AG08396 (cell line): ENCODE measurements around the gene MPV17.
"Not testable (repeated sequence)": the region's sequence is repeated elsewhere in the genome, so short reads cannot be mapped to it uniquely, and the experiment has no call there.

Experiments
- DNase-seq: peaks from one replicate; pipeline ENCODE4 v3.0.0; 2012; ENCODE audit warnings: low spot score, mixed read lengths

Gene MPV17

DNA sequence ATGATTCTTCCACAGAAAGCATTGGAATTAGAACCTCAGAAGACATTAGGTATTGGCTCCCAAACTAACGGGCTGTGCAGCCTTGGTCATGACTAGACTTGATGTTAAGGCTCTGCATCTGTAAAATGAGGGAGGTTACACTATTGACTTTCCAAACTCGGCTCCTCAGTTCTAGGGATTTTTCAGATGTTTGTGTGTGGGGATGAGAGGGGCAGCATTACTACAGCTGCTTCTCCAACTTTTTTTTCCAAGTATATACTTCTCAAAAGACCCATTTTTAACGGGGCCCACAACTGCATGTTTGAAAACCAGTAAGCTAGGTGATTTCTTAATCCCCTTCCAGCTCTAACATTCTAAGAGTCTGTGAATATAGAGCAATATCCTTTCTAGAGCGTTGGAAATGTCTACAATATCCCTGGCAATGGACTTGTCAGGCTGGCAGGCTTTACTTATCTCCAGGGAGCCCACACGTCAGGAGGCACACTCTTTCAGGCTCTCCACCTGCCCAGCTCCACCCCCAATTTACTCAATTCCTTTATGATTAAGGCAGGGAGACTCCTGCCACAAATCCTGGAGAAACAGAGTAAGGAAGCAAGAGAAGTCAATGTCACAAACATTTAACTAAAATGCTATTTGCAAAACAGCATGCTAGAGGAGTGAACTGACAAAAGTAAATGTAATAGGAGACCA, 844 bp upstream of the MPV17 start:
- no peak for DNase-seq

- DNase-seq, result no peak
Measured at GRCh38 chr2:27322301-27322765, 564 bp downstream of the MPV17 start.

DNA sequence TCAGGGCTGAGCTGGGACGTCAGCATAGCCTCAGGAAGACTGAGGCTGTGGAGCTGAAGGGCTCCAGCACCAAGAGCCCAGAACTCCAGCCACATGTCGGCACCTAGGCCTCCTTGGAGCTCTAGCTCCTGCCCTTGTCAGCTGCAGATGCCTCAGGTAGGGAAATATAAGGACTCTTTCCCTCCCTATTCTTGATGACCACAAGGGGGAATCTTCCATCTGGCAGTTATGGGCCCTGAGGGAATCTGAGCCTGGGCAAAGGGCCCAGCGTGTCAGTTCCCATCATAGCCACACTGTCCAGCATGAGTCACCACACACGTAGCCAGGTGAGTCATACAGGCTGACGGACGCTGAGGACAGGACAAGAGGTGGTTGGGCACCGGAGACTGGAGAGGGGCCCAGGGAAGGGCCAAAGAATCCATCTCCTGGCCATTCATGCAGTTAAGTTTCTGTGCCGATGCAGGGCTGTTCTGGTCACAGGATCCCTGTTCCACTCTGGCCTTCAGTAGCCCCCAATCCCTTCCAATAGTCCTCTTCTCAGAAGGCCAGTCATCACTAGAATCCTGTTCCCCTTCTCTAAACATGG, 1.8 kb downstream of the MPV17 start:
- peak; percentile 93 for DNase-seq

DNA sequence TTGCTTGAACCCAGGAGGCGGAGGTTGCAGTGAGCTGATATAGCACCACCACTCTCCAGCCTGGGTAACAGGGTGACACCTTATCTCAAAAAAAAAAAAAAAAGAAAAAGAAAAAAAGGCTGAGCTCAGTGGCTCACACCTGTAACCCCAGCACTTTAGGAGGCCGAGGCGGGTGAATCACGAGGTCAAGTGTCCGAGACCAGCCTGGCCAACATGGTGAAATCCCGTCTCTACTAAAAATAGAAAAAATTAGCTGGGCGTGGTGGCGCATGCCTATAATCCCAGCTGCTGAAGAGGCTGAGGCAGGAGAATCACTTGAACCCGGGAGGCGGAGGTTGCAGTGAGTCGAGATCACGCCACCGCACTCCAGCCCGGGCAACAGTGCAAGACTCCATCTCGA, 3.1 kb downstream of the MPV17 start:
- not testable (repeated sequence) for DNase-seq

DNA sequence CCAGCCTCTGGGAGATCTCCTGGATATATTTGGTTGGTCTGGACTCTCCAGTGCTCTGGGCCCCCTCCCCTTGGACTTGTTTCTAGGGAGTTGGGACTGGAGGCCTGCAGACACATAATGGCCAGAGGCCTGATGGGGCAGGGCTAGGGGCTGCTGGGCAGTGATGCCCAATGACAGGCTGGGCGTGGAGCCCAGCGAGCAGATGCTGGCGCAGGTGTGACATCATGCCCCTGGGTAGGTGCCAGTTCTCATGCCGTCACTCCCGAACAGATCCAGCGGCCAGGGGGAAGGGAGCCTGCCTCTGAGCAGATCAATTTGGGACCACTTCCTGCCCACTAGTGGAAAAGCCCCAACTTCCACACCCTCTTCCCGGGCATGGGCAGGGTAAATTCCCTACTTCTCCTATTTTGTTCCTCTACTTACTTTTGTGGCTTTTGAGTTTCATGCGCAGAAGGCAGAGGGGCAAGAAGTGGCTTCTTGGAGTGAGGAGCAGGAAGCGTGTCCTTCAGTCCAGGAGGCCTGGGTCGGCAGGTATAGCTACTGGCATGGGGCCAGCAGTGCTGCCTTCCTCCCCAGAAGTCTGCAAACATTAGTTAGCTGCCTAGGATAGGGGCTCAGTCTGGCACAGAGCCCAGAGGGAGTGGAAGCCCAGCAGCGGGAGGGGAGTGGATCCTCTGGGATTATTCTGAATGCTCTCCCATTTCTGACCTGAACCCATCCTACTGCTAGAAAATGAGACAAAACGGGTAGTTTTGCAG, 6.1 kb downstream of the MPV17 start:
- DNase-seq, result no peak

- DNase-seq, result no peak
Measured at GRCh38 chr2:27315122-27315521, 7.8 kb downstream of the MPV17 start.

DNA sequence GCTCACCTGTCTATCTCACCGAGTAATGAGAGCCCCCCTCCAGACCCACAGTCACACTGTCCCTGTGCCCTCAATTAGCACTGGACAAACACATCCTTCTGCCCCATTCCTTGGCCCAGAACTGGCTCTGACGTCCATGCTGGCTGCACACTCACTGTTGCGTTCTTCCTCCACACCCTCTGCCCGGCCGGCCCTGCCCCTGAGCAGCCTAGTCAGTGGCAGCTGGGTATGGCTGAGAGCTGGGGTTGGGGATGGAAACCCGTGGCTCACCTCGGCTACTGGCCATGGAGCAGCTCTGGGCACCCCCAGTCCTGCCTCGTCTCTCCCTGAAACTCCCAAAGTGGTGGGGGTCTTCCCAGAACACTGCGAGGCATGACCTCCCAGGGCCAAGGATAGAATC, 8.2 kb downstream of the MPV17 start:
- DNase-seq, result no peak

- no peak for DNase-seq
Measured at GRCh38 chr2:27313882-27314645, 8.8 kb downstream of the MPV17 start.

DNA sequence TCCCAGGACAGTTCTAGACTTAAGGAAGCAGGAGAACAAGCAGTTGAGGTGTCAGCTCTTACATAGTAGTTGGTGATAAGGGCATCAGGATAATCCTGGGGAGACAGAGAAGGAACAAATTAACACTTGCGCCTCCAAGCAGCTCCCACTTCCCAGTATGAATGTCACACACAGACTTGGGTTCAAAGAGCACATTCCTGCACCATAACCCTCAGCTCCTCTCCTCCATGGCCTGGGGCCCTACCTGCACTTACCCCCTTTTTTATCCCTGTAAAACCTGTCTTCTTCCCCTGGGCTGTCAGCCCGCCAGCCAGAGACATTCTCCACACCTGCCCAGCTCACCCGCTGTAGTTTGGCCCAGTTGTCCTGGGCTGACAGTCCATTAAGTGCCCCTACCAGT, 10.7 kb downstream of the MPV17 start:
- no peak for DNase-seq

DNA sequence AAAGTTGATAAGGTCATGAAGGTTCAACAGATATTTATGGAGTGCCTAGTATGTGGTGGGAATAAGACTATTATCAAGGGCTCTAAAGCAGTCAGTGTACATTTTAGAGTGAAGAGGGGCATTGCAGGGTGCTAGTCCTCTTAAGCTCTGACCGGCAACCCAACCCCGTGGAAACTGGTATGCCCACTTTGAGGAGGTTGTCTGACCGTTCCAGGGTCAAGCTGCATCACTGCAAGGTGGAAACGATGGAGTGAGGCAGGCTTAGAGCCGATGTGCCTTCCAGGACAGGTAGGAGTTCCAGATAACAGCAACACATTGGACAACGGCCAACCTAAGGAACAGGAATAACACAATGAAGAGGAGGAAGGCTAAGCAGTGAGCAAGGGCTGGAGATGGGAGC, 13.2 kb downstream of the MPV17 start:
- no peak for DNase-seq

DNA sequence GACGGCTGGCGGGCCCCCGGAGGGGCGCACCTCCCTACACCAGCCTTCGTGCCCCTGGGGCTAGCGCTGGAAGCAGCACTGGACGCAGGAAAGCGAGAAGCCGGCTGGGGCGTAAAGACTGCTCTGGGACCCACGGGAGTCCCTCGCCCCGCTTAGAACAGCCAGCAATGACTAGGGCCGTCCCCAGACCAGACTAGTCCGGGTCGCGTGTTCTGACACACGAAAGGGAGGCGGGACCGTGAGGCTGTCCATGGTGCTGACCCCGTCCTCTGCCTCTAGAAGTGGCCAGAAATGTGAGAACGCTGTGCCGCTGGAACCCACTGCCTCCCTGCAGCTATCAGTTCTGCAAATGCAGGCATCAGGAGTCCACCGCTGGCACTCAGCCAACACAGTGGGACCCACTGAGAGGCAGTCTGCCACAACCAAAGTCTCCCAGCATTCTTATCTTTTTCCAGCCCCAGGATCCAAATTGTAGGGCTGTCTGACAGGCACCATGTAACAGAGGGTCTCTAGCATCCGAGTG, 14.5 kb downstream of the MPV17 start, which contains the start of gene UCN:
Gene UCN, minus strand, starts transcription at position 87 of the 523 bp plus-strand sequence. CDS start 550 bp downstream, outside the sequence.
- peak; percentile 62 for DNase-seq

GRCh38 chr2:27307545-27308358, 15.1 kb downstream of the MPV17 start:
- peak; percentile 29 for DNase-seq

GRCh38 chr2:27307287-27307544, 15.7 kb downstream of the MPV17 start:
- no peak for DNase-seq

DNA sequence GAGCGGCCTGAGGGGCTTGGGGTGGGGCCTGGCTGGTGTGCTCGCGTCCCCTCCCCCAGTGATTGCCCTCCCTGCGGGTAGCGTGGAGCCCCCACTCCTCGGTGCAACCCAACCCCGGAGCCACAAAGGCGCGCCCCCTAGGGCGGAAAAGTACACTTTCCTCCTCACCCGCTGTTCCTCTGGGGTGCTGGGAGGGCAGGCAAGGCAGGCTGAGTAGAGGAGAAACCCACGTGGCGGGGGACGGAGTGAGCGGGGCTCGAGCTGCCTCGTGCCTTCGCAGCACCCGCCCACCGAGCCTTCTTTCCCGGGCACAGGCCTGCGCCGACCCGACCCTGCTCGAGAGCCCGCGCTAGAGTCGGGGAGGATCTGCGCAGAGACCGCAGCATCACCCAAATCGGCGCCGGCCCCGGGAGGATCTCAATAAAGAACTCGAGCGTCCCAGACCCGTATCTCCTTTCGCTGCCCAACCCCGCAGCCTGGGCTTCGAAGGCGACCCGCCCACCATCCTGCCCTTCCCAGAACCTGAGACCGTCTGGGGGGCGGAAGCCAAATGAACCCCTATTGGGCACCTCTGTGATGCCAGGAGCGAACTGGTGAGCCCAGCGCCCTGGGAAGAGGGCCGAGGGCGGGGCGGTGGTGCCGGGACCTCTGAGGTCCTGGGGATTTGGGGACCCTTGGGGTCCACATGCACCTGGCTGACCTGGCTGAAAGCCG, 16.2 kb downstream of the MPV17 start:
- peak; percentile 25 for DNase-seq

DNA sequence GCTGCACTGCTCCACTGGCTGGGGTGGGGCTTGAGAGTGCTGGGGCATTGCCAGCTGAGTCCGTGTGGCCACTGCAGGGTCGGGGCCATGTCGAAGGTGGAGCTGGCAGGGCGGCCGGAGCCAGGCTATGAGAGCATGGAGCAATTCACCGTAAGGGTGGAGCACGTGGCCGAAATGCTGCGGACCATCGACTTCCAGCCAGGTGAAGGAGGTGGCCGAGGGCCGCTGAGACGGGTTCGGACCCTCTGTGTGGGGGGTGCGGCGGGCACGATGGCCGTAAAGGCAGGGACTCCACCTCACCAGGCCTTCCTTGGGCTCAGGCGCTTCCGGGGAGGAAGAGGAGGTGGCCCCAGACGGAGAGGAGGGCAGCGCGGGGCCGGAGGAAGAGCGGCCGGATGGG, 16.8 kb downstream of the MPV17 start:
- DNase-seq, result no peak

GRCh38 chr2:27305516-27305915, 17.4 kb downstream of the MPV17 start:
- no peak for DNase-seq

- DNase-seq, result no peak
Measured at GRCh38 chr2:27304488-27305240, 18.2 kb downstream of the MPV17 start.

- DNase-seq, result peak; percentile 76
Measured at GRCh38 chr2:27303093-27304025, 19.5 kb downstream of the MPV17 start.

DNA sequence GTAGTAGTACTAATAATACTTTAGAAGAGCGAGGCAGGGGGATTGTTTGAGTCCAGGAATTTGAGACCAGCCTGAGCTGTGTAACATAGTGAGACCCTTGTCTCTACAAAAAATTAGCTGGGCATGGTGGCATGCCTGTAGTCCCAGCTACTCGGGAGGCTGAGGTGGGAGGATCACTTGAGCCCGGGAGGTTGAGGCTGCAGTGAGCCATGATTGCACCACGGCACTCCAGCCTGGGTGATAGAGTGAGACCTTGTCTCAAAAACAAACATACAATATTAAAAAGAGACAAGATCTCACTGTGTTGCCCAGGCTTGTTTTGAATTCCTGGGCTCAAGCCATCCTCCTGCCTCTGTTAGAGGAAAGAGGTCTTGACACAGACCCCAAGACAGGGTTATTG, 22.3 kb downstream of the MPV17 start:
- DNase-seq, result not testable (repeated sequence)
